GM12801 (cell line): ENCODE data around the gene EXD3.

Experiments used
- TF ChIP-seq, protein P1 (sequence below): IDR thresholded peaks from one replicate; pipeline ENCODE4 v1.5.1; 2011; ENCODE audit warnings: control low read depth; ENCODE audit not compliant: insufficient read length; ENCODE audit errors: extremely low read depth

Gene EXD3

DNA sequence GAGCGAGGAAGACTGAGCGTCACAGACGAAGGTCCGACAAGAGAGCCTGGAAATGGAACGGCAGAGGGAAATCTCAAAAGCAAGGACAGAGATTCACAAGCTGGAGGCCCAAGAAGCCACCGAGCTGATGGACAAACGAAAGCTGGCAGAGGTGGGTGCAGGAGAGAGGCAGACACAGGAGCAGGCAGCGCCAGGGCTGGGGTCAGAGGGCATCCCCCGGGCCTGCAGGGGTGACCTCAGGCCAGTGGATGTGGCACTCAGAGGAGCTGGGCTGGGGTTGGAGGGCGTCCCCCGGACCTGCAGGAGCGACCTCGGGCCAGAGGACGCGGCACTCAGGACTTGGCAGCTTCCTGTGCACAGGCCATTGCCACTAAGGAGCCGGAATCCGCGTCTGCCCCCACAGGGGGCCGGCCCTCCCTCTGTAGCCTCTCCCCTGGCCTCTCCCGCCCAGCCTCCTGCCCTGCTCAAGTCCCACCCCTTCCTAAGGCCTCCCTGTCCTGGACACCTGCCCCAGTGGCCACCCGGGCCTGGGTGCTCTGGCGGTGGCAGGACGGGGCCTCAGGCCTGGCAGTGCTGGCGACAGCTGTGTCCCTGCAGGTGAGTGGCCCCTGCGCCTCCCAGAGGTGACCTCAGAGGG is 40.4 kb downstream of the EXD3 start:
- TF ChIP-seq, protein P1, sequence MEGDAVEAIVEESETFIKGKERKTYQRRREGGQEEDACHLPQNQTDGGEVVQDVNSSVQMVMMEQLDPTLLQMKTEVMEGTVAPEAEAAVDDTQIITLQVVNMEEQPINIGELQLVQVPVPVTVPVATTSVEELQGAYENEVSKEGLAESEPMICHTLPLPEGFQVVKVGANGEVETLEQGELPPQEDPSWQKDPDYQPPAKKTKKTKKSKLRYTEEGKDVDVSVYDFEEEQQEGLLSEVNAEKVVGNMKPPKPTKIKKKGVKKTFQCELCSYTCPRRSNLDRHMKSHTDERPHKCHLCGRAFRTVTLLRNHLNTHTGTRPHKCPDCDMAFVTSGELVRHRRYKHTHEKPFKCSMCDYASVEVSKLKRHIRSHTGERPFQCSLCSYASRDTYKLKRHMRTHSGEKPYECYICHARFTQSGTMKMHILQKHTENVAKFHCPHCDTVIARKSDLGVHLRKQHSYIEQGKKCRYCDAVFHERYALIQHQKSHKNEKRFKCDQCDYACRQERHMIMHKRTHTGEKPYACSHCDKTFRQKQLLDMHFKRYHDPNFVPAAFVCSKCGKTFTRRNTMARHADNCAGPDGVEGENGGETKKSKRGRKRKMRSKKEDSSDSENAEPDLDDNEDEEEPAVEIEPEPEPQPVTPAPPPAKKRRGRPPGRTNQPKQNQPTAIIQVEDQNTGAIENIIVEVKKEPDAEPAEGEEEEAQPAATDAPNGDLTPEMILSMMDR = no peak

DNA sequence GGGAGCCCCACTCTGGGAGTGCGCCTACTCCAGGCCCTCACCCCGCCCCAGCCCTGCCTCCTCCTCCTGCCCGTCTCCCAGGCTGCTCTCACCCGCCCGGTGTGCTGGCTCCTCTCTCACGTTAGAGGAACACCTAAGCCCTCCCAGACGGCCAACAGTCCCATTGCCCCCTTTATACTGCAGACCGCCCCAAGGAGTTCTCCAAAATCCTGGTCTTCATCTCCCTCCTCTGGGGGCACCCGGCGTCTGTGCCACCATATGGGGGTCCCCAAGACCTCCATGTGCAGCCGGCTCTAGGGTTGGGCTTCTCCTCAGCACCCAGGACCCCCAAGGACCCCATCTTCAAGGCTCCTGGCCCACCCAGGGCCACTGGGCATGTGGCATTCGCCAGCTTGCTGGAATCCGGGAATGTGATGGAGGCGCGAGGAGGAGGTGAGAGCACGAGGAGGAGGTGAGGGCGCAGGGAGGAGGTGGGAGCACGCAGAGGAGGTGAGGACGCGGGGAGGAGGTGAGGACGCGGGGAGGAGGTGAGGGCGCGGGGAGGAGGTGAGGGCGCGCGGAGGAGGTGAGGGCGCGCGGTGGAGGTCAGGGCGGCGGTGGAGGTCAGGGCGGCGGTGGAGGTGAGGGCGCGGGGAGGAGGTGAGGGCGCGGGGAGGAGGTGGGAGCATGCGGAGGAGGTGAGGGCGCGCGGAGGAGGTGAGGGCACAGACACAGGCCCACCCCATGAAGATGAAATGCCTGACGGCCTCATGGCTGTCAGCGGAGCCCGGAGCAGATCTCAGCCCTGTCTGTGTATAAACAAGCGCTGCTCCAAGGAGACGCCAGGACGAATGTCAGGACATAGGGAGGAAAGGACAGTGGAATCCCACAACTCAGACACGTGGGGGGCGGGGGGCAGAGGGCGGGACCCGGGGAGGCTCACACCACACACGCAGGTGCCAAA is 41.2 kb downstream of the EXD3 start:
- TF ChIP-seq, protein P1 = no peak

DNA sequence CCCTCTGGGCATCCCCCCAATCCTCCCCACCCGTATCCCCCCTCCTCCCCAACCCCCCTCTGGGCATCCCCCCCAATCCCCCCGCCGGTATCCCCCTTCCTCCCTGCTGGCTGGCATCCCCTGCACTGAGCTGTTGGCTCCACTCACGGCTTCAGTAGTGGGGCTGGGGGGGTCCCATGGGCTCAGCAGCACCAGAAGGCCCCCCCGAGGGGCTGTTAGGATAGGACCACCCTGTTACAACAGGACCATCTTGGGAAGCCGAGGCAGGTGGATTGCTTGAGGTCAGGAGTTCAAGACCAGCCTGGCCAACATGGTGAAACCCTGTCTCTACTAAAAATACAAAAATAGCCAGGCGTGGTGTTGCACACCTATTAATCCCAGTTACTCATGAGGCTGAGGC is 42.4 kb downstream of the EXD3 start:
- TF ChIP-seq, protein P1 = no peak

DNA sequence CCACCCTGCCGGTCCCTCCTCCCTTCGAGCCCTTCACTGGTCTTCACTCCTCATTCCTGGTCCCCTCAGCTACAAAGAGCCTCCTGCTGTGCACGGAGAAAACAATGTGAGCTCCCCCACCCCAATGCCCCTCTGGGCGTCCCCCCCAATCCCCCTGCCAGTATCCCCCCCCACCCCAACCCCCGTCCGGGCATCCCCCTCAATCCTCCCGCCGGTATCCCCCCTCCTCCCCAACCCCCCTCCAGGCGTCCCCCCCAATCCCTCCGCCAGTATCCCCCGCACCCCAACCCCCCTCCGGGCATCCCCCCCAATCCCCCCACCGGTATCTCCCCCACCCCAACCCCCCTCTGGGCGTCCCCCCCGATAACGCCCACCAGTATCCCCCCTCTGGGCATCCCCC is 42.8 kb downstream of the EXD3 start:
- TF ChIP-seq, protein P1 = no peak

DNA sequence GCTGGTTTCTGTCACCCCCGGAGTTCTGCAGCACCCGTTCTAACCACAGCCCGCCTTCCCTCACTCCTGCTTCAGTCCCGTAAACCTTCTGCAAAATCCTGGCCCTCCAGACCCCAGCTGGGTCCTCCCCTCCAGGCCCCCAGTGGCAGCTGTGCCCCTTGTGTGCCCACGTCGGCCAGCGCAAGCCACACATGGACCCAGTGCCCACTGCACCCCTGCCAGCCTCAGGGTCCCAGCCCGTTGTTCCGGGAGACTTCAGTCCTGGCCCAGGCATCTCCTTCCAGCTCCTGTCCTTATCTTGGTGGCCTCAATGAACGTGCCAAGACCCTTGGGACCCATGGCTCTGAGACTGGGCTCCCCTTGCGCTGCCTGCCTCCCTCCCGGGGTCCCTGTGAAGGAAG is 43.2 kb downstream of the EXD3 start:
- TF ChIP-seq, protein P1 = no peak

DNA sequence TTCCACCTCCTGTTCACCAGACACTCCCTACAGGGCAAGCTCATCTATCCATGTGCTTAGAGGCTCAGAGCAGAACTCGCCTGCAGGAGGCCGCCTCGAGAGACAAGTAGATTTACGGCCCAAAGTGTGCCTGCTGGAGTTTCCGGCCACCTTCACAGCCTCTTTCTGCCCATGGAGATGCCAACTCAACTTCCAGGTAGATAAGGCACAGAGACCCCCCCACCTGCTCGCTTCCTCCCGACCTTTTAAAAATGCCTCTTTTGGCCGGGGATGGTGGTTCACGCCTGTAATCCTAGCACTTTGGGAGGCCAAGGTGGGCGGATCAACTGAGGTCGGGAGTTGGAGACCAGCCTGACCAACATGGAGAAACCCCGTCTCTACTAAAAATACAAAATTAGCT is 46.6 kb downstream of the EXD3 start:
- TF ChIP-seq, protein P1 = no peak

DNA sequence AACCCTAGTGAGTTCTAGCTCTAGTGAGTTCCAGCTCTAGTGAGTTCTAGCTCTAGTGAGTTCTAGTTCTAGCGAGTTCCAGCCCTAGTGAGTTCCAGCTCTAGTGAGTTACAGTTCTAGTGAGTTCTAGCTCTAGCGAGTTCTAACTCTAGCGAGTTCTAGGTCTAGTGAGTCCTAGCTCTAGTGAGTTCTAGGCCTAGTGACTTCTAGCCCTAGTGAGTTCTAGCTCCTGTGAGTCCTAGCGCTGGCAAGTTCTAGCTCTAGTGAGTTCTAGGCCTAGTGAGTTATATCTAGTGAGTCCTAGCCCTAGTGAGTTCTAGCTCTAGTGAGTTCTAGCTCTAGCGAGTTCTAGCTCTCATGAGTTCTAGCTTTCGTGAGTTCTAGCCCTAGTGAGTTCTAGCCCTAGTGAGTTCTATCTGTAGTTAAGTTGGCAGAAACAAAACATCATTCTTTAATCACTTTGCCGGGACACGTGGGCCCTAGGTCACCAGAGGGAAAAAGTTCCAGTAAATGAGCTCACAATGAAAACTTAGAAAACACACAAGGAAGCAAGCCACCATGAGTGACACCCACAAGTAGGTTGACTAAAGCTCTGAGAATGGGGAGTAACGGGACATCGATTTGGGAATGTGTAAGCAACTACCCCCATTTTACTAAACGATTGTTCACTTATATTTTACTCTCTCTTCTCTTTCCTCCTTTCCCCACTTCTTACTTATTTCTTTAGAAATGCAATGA is 47.5 kb downstream of the EXD3 start:
- TF ChIP-seq, protein P1 = no peak
